HL-60 (cell line): ENCODE data around the gene ASB13.

Experiments used
- DNase-seq, 2 experiments: peaks; one replicate each; pipeline ENCODE4 v3.0.0-alpha.2; 2010 to 2020; ENCODE audit warnings: low read depth in 1 of 2, low spot score in 1 of 2
- H3K27ac ChIP-seq: fragments of 250-450 bp; sonication (Bioruptor Pico); replicated peaks from 2 replicates; pipeline ENCODE4 v1.5.1; 2020; ENCODE audit warnings: mild to moderate bottlenecking, moderate library complexity
- H3K27me3 ChIP-seq: fragments of 250-450 bp; sonication (Bioruptor Pico); 2 replicates; pipeline ENCODE4 v1.5.1; 2021; ENCODE audit warnings: mild to moderate bottlenecking, moderate library complexity; ENCODE audit not compliant: insufficient read depth, poor library complexity, severe bottlenecking
- H3K4me3 ChIP-seq: replicated peaks from 2 replicates; pipeline ENCODE4 v1.5.1; 2011; ENCODE audit warnings: mild to moderate bottlenecking, control low read depth, low read length; ENCODE audit not compliant: insufficient read depth
- CTCF ChIP-seq: IDR thresholded peaks from one replicate; pipeline ENCODE4 v1.5.1; 2011; ENCODE audit warnings: low read length, control low read depth, inconsistent platforms; ENCODE audit not compliant: insufficient read depth
- GABPA ChIP-seq: IDR thresholded peaks from 2 replicates; pipeline ENCODE4 v1.6.1; 2012; ENCODE audit warnings: low read depth
- POLR2AphosphoS5 ChIP-seq: IDR thresholded peaks from 2 replicates; pipeline ENCODE4 v1.6.1; 2012; ENCODE audit warnings: low read depth
- REST ChIP-seq: IDR thresholded peaks from 2 replicates; pipeline ENCODE4 v1.6.1; 2012; ENCODE audit warnings: low read depth; ENCODE audit not compliant: insufficient replicate concordance
- SPI1 ChIP-seq: IDR thresholded peaks from 2 replicates; pipeline ENCODE4 v1.6.1; 2012; ENCODE audit warnings: low read depth, mild to moderate bottlenecking, borderline replicate concordance

ASB13 gene

GRCh38 chr10:5640036-5640435 is 26.4 kb downstream of the ASB13 start:
- Histone ChIP-seq H3K27ac (no peak overlapping the region), H3K4me3 (no peak overlapping the region)

DNA sequence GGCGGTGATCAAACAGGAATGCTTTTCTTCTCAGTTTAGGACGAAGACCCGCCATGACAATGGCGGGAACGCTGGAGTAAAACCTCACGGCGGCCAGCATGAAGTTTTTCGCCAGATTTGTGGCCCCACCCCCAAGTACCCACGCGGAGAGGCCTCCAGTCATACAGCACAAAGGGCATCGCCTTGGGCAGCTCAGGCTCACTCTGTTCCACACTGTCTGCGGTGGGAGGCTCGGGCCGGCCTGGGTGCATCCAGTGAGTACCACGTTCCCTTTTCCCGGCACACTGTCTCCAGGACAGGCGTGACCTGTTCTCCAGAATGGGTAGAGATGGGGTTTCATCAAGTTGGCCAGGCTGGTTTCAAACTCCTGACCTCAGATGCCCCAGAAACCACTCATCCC is 27.3 kb downstream of the ASB13 start:
- Histone ChIP-seq H3K27me3 (no peaks in the 10 kb centered on the region), H3K27ac (no peak overlapping the region), H3K4me3 (no peak overlapping the region)
- no peak for DNase-seq
- TF ChIP-seq REST = no peak
- no peak for TF ChIP-seq SPI1
- no peak for TF ChIP-seq POLR2AphosphoS5
- TF ChIP-seq GABPA = no peak
- no peak for TF ChIP-seq CTCF

More at GRCh38 chr10:5640036-5640435, 26.4 kb downstream of the ASB13 start:
- H3K27me3 ChIP-seq = no peaks in the 10 kb centered on the region
- DNase-seq = no peak
- TF ChIP-seq REST (no peak), GABPA (no peak), POLR2AphosphoS5 (no peak), CTCF (no peak), SPI1 (no peak)

DNA sequence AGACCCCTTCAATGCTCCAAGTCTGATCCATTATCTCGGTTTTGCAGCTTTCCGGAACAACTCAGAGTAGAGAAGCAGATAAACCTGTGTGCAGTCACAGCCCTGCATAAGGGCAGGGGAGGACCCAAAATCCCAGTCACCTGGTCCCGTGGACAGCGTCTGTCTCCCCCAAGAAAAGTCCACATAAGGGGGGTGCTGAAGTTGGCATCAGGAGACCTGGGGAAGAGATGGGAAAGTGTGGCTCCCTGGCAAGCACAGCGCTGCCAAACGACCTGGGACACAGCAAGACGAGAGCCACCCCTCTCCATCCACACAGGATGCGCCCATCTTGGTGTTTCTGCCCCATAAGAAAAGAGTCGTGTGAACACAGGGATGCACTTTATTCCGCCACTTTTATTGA is 27.9 kb downstream of the ASB13 start:
- Histone ChIP-seq H3K27me3 (no peaks in the 10 kb centered on the region), H3K4me3 (no peak overlapping the region), H3K27ac (no peak overlapping the region)
- TF ChIP-seq GABPA (no peak), POLR2AphosphoS5 (no peak), SPI1 (no peak)
- no peak for DNase-seq

- TF ChIP-seq CTCF = no peak
- TF ChIP-seq REST = no peak
- no peak for TF ChIP-seq GABPA
- TF ChIP-seq POLR2AphosphoS5 = no peak
- TF ChIP-seq SPI1 = no peak
- no peaks in the 10 kb centered on the region for H3K27me3 ChIP-seq
- no peak overlapping the region for H3K4me3 ChIP-seq
- DNase-seq = no peak
- no peak overlapping the region for H3K27ac ChIP-seq
These were observed 31.5 kb downstream of the ASB13 start for GRCh38 chr10:5634918-5635317.
